K562 (cell line): Measurements from ENCODE around the gene PCDH9.

ENCODE experiments used
- MTA1 ChIP-seq: fragments of 450-650 bp; IDR thresholded peaks from 2 replicates; pipeline ENCODE4 v1.6.1; 2017; ENCODE audit warnings: borderline replicate concordance
- POLR2A ChIP-seq: fragments of 450-650 bp; conservative IDR thresholded peaks from 2 replicates; pipeline ENCODE4 v1.6.1; 2016
- RAD51 ChIP-seq: fragments of 450-650 bp; IDR thresholded peaks from 2 replicates; pipeline ENCODE4 v1.7.1; 2016; ENCODE audit warnings: low read depth, mild to moderate bottlenecking, borderline replicate concordance
- RFX1 ChIP-seq: fragments of 450-650 bp; IDR thresholded peaks from 2 replicates; pipeline ENCODE4 v1.6.1; 2016; ENCODE audit warnings: mild to moderate bottlenecking, moderate library complexity
- SETDB1 ChIP-seq: IDR thresholded peaks from one replicate; pipeline ENCODE4 v1.6.1; 2012; ENCODE audit warnings: low read length, control low read depth, inconsistent platforms
- SMARCA4 ChIP-seq: fragments of 450-650 bp; IDR thresholded peaks from 2 replicates; pipeline ENCODE4 v1.6.1; 2016
- TAF1 ChIP-seq: IDR thresholded peaks from 2 replicates; pipeline ENCODE4 v1.6.1; 2011; ENCODE audit warnings: mild to moderate bottlenecking, low read length, moderate library complexity; ENCODE audit not compliant: insufficient read depth, control insufficient read depth, severe bottlenecking; ENCODE audit errors: extremely low read depth
- TF ChIP-seq, protein P1 (sequence below), 2 experiments: IDR thresholded peaks; 2 replicates each; pipeline ENCODE4 v1.6.1; 2011; ENCODE audit warnings: borderline replicate concordance in 1 of 2, control low read depth in 1 of 2, low read depth in 1 of 2, low read length in 1 of 2, mild to moderate bottlenecking in 1 of 2, mixed read lengths in 1 of 2, moderate library complexity in 1 of 2; ENCODE audit not compliant: insufficient read depth in 1 of 2, insufficient read length in 1 of 2, poor library complexity in 1 of 2, severe bottlenecking in 1 of 2; ENCODE audit errors: extremely low read depth in 1 of 2
- TF ChIP-seq, protein P2 (sequence below): fragments of 450-650 bp; formaldehyde crosslinking; IDR thresholded peaks from 2 replicates; pipeline ENCODE4 v1.4.0; 2022; ENCODE audit warnings: missing genetic modification characterization
- TF ChIP-seq, protein P3 (sequence below), 2 experiments: fragments of 450-650 bp in 1 of 2; IDR thresholded peaks; 2 replicates each; pipeline ENCODE4 v1.6.1; 2011 to 2017; ENCODE audit warnings: low read depth in 2 of 2, antibody characterized with exemption in 1 of 2, borderline replicate concordance in 1 of 2, low read length in 1 of 2, mild to moderate bottlenecking in 1 of 2, mixed read lengths in 1 of 2; ENCODE audit not compliant: control insufficient read depth in 1 of 2
- TF ChIP-seq, protein P4 (sequence below), 3 experiments: IDR thresholded peaks in 2 of 3; conservative IDR thresholded peaks in 1 of 3; 2 replicates each; pipeline ENCODE4 v1.5.1; 2011 to 2012; ENCODE audit warnings: low read length in 3 of 3, mild to moderate bottlenecking in 3 of 3, control low read depth in 2 of 3, improper control_type of control experiment in 1 of 3, inconsistent platforms in 1 of 3, low read depth in 1 of 3, mixed read lengths in 1 of 3, moderate library complexity in 1 of 3; ENCODE audit not compliant: insufficient read depth in 2 of 3

DNA sequence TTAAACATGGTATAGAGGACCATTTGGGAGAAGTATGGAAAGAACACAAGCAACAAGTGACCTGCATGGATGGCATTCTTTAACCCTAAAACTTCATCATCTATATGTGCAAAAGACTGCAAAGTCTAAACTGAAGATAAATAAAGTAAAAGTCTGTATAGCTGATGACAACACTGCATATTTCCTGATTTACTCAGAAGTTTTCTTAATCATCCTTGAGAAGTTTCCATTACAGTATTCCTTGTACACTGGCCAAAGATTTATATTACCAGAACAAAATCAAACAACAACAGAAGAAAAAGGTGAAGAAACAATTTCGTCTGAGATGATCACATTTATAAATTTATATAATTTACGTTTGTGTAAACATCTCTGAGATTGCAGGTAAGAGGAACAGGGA is 805.7 kb downstream of the PCDH9 start:
- TF ChIP-seq, protein P1, sequence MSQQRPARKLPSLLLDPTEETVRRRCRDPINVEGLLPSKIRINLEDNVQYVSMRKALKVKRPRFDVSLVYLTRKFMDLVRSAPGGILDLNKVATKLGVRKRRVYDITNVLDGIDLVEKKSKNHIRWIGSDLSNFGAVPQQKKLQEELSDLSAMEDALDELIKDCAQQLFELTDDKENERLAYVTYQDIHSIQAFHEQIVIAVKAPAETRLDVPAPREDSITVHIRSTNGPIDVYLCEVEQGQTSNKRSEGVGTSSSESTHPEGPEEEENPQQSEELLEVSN (IDR thresholded peaks at IDR 0.05; ENCODE audit: borderline replicate concordance in 1 of 2, extremely low read depth in 1 of 2, insufficient read depth in 1 of 2, insufficient read length in 1 of 2, low read depth in 1 of 2, low read length in 1 of 2, poor library complexity in 1 of 2, severe bottlenecking in 1 of 2): no peak
- TF ChIP-seq, protein P2, sequence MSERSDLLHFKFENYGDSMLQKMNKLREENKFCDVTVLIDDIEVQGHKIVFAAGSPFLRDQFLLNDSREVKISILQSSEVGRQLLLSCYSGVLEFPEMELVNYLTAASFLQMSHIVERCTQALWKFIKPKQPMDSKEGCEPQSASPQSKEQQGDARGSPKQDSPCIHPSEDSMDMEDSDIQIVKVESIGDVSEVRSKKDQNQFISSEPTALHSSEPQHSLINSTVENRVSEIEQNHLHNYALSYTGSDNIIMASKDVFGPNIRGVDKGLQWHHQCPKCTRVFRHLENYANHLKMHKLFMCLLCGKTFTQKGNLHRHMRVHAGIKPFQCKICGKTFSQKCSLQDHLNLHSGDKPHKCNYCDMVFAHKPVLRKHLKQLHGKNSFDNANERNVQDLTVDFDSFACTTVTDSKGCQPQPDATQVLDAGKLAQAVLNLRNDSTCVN (CRISPR knock-in tag): no peak
- TF ChIP-seq RAD51 (no peak), RFX1 (no peak), TAF1 (no peak), POLR2A (no peak), SMARCA4 (no peak), MTA1 (no peak), SETDB1 (no peak)
- TF ChIP-seq, protein P3, sequence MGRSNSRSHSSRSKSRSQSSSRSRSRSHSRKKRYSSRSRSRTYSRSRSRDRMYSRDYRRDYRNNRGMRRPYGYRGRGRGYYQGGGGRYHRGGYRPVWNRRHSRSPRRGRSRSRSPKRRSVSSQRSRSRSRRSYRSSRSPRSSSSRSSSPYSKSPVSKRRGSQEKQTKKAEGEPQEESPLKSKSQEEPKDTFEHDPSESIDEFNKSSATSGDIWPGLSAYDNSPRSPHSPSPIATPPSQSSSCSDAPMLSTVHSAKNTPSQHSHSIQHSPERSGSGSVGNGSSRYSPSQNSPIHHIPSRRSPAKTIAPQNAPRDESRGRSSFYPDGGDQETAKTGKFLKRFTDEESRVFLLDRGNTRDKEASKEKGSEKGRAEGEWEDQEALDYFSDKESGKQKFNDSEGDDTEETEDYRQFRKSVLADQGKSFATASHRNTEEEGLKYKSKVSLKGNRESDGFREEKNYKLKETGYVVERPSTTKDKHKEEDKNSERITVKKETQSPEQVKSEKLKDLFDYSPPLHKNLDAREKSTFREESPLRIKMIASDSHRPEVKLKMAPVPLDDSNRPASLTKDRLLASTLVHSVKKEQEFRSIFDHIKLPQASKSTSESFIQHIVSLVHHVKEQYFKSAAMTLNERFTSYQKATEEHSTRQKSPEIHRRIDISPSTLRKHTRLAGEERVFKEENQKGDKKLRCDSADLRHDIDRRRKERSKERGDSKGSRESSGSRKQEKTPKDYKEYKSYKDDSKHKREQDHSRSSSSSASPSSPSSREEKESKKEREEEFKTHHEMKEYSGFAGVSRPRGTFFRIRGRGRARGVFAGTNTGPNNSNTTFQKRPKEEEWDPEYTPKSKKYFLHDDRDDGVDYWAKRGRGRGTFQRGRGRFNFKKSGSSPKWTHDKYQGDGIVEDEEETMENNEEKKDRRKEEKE (IDR thresholded peaks at IDR 0.05; ENCODE audit: borderline replicate concordance in 1 of 2, control insufficient read depth in 1 of 2, low read depth in 2 of 2, low read length in 1 of 2): no peak
- TF ChIP-seq, protein P4, sequence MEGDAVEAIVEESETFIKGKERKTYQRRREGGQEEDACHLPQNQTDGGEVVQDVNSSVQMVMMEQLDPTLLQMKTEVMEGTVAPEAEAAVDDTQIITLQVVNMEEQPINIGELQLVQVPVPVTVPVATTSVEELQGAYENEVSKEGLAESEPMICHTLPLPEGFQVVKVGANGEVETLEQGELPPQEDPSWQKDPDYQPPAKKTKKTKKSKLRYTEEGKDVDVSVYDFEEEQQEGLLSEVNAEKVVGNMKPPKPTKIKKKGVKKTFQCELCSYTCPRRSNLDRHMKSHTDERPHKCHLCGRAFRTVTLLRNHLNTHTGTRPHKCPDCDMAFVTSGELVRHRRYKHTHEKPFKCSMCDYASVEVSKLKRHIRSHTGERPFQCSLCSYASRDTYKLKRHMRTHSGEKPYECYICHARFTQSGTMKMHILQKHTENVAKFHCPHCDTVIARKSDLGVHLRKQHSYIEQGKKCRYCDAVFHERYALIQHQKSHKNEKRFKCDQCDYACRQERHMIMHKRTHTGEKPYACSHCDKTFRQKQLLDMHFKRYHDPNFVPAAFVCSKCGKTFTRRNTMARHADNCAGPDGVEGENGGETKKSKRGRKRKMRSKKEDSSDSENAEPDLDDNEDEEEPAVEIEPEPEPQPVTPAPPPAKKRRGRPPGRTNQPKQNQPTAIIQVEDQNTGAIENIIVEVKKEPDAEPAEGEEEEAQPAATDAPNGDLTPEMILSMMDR (IDR thresholded peaks at IDR 0.05 in 2 of 3, conservative IDR thresholded peaks at IDR 0.05 in 1 of 3; ENCODE audit: insufficient read depth in 2 of 3, low read depth in 1 of 3, low read length in 3 of 3): no peak
